Activated T-cell treated with anti-CD3 and anti-CD28 coated beads for 48 hours (primary cell): Measurements from ENCODE around the gene ATP1B2.
"Not testable (repeated sequence)": the region's sequence is repeated elsewhere in the genome, so short reads cannot be mapped to it uniquely, and the experiment has no call there.

Experiments
- DNase-seq: peaks from one replicate; pipeline ENCODE4 v3.0.0-alpha.2; 2020; ENCODE audit warnings: low read depth

ATP1B2 gene

DNA sequence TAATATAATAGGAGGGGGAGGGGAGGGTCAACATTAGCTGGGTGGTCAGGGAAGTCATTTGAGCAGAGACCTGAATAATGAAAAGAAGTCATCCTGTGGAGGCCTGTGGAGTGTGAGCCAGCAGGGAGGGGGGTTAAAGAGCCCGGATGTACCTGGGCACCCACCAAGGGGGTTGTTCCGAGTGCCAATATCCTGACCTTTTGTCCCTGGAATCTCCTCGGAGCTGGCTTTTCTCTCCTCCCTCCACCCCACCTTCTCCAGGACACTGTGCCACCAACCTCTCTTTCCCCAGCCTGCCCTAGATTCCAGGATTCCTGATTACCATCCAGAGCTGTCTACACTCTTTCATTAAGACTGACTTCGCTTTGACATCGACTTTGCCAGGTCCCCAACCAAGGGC lies 14.6 kb upstream of the ATP1B2 start:
- no peak for DNase-seq

DNA sequence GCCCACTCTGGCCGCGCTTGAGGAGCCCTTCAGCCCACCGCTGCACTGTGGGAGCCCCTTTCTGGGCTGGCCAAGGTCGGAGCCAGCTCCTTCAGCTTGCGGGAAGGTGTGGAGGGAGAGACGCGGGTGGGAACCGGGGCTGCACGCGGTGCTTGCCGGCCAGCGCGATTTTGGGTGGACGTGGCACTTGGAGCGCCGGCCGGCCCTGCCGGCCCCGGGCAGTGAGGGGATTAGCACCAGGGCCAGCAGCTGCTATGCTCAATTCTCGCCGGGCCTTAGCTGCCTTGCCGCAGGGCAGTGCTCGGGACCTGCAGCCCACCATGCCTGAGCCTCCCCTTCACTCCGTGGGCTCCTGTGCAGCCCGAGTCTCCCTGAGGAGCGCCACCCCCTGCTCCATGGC lies 9.9 kb upstream of the ATP1B2 start:
- no peak for DNase-seq

DNA sequence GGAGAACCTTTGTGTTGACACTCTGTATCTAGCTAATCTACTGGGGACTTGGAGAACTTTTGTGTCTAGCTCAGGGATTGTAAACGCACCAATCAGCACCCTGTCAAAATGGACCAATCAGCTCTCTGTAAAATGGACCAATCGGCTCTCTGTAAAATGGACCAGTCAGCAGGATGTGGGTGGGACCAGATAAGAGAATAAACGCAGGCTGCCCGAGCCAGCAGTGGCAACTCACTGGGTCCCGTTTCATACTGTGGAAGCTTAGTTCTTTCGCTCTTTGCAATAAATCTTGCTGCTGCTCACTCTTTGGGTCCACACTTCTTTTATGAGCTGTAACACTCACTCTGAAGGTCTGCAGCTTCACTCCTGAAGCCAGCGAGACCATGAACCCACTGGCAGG lies 9.1 kb upstream of the ATP1B2 start:
- DNase-seq, result not testable (repeated sequence)

DNA sequence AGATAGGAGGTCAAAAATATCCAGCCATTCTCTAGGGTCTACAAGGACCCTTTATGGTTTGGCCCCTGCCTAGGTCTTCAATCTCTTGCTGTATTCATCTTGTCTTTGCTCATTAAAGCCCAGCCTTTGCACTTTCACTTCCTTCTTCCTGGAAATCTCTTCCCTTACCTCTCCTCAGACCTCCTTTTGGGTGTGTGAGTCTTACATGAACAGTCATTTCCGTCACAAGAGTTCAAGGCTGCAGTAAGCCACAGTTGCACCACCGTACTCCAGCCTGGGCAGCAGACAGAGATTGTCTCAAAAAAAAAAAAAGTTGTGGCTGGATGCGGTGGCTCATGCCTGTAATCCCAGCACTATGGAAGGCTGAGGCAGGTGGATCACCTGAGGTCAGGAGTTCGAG lies 6.0 kb upstream of the ATP1B2 start:
- DNase-seq, result no peak

DNA sequence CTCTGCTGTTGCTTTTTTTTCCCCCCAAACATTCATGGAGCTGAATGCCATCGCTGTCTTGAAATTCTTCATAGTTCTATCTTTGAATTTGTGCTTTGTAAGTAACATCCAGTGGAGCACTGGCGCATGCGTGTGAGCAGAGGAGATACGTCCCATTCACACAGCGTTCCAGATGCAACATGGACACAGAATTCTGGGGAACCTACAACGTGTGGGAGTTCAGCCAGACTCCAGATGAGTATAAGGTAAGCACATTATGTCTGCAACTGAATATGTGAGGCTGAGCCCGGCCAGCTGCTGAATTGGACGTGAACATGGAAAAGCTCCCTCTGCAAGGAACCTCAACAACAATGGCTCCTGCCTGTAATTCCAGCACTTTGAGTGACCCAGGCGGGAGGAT lies 4.3 kb upstream of the ATP1B2 start:
- DNase-seq, result no peak

DNA sequence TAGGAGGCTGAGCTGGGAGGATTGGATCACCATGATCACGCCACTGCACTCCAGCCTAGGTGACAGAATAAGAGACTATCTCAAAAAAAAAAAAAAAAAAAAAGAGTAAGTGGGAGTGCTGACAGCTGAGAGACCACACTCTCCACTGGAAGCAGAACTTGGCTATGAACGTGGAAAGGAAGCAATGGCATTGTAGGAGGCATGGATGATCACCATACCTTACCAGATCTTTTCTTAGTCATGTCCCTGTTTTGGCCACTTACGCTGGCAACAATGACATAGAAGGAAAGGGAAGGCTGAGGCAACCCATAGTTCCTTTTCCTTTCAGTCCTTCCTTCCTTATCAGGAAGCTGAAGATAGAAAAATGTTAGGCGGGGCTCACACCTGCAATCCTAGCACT lies 3.7 kb upstream of the ATP1B2 start:
- no peak for DNase-seq

DNA sequence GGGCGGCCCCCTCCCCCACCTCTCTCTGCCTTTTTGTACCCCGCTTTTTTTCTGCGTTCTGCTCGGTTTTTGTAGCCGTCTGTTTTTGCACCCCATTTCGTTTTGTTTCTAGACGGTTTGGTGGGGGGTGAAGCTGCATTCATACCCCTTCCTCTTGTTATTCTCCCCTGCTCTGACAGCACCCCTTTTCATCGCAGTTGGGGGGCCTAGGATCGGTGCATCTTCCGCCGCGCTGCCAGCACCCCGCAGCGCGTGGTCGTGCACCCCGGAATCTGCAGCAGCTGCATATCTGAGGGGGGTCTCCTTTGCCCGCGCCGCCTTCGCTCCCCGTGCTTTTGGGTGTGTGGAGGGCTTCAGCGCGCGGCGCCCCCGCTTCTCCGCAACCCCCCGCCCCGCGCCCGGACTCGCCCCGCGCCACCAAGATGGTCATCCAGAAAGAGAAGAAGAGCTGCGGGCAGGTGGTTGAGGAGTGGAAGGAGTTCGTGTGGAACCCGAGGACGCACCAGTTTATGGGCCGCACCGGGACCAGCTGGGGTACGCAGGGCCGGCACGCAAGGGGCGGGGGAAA lies 455 bp downstream of the ATP1B2 start:
- no peak for DNase-seq

DNA sequence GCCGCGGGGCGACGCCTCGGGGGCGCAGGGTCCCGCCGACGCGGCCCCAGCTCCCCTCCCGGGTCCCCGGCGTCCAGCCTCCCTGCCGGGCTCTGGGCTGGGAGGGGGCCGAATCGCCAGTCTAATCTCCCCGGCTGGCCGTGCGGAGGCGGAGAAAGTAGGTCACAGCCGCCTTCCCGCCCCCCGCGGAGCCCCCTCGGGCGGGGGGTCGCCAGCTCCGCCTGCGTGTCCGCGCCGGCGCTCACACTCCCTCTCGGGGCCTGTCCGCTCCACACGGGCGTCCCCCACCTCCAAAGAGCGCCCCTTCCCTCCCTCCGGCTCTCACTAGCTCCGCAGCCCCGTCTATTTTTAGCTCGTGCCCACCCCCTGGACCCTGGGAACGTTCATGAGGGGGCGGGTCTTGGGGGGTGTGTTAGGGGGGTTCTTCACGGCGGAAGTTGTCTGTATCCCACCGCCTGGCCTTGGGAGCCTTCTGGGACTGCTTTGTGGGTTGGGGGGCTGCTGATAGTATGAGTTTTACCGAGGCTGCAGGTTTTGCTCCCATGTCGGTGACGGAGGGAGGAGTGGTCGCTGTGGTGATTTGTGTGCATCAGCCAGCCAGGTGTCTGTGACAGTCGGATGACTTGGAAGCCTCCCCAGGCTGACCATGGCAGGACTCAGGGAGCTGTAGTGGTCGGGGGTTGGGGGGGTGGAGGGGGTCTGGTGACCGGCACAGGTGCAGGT lies 1.1 kb downstream of the ATP1B2 start:
- DNase-seq, result no peak

DNA sequence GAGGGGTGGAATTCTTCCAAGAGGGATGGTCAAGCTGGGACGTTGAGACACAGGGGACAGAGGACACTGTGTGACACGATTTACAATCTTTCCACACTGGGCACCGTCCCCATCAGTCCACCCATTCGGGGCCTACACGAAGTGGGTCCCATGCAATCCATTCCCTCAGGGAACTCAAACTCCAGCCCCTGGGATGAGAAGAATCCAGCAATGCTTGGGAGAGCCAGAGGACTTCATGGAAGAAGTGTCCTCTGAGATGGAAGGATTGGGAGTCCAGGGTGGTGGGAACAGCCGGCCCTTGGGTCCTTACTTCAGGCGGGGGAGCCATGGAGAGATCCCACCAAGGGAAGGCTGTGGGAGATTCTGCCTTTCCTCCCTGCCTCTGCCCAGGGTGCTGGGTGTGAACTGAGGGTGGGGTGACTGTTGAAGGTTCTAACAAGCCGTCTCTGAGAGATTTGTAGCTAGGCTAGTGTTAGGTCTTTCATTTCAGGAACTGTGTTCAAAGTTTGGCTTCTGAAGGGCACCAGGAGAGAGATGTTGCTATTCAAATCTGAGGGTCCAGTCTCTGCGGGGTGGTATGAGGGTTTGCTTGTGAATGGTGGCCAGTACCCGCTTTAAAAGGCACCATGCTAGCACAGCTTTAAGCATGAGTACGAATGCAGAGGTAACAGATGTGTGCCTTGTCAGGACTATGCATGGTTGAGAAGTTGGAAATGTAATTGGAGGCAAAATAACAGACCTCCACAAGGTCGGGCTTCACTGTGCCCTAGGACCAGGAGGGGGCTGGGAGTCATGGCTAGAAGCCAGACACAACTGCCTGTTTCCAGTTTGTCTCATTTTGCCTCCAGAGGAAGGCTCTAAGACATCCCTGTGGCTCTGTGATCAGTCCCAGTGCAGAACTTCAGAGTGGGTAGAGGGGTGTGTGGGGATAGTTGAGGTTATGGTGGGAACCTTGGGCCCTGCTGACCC lies 1.9 kb downstream of the ATP1B2 start:
- no peak for DNase-seq

DNA sequence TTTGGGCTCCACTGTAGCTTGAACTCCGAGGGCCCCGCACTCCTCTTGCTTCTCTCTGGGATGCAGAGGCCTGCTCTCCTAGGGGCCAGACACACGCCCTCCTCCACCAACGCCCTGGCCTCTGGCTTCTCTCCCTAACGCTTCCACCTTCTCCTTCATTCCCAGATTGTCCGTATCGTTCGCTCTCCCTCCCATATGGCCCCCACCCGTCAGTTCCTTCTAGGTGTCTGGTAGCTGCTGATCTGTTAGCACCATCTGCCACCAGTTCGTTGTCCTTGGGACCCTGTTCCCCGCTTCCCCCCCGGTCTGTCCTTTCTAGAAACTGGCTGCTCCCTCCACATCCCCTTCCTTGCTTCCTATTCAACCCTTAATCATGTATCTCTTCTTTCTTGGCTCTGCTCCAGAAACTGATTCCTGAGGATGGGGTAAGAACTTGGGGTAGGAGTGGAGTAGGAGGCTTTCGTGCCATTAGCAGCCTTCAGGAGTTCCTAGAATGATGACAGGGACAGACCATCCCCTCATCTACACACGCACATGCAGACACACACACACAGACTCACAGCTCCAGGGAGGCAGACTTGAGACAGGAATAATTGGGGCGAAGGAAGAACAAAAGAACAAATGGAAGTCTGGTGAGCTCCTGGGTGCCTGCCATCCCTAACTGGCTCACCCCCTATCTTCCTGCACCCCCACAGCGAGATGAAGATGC lies 4.3 kb downstream of the ATP1B2 start:
- DNase-seq, result no peak

DNA sequence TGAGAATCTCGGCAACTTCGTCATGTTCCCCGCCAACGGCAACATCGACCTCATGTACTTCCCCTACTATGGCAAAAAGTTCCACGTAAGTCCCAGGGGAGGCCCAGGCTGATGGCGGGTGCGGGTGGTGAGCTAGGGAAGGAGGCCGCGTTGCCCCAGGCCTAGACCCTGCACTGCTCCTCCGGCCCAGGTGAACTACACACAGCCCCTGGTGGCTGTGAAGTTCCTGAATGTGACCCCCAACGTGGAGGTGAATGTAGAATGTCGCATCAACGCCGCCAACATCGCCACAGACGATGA lies 4.8 kb downstream of the ATP1B2 start:
- DNase-seq, result no peak

DNA sequence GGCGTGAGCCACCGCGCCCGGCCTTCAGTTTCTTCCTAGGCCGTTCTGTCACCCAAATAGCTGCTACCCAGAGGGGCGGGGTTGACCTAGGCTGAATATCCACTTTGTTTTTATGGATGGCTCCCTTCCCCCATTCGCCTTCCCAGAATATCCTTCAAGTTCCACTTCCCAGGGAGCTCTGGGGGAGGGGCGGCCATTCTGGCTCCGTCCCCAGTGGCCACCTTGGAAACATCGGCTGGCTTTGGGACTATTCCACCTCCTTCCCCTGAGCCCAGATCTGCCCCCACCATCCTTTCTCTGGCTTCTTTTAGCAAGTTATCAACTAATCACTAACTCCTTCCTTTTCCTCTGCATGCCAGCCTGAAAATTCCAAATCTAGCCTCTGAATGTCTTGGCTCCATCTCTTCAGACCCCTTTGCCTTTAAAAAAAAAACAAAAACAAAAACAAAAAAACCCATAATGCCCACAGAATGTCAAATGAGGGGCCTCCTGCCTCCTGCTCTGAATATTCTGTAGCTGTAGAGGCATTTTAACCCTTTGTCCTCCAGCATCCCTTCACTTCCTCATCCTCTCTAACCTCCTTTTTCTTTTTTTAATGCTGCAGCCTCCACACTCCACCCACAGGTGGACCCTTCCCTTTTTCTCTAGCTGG lies 6.4 kb downstream of the ATP1B2 start:
- DNase-seq, result no peak

DNA sequence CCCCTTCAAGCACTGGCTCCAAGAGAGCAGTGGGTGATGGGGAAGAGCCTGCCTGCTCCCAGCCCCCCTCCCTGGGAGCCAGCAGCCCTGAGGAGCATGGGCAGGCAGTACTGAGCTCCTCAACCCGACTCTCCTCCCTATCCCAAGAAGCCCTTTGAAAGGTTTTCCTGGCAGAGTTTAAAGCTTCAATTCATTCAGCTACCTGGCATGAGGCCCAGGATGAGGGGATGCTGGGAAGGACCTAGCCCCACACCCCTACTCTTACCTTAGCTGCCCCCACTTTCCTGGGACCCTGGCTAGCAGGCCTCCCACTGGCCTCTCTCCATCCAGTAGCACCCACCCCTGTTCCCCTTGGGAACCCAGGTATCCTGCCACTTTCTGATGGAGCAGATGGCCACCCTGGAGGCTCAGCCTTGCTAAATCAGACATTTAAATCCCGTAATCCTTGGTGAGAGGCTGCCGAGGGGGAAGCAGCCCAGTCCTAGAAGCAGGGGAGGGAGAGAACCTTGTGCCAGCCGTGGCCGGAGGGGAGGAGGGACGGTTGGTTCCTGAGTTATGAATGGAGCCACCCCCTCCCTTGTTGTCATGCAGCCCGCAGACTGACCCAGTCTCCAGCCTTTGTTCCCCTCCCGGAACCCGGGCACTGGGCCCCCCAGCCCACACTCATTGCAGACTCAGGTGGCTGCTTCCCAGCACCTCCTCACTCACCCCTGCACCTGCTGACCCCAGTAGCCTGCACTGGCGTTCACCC lies 17.1 kb downstream of the ATP1B2 start:
- no peak for DNase-seq

DNA sequence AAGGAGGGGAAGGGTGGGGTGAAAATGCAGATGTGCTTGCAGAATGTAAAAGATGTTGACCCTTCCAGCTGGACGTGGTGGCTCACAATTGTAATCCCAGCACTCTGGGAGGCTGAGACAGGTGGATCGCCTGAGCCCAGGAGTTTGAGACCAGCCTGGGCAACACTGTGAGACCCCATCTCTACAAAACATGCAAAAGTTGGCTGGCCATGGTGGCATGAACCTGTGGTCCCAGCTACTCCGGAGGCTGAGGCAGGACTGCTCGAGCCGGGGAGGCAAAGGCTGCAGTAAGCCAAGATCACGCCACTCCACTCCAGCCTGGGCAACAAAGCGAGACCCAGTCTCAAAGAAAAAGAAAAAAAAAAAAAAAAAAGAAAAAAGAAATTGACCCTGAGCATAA lies 17.8 kb downstream of the ATP1B2 start:
- no peak for DNase-seq

DNA sequence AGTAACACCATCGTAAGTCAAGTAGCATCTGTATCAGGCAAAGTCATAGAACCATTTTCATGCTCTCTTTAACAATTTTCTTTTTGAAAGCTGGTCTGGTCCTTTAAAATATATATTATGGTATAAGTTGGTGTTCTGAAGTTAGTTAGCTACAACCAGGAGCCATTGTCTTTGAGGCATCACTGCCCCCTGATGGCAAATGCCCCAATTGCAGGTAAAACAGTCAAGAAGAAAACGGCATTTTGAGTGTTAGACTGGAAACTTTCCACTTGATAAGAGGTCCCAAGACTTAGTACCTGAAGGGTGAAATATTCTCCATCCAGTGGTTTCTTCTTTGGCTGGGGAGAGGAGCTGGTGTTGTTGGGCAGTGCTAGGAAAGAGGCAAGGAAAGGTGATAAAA lies 22.5 kb downstream of the ATP1B2 start:
- DNase-seq, result peak; percentile 35

DNA sequence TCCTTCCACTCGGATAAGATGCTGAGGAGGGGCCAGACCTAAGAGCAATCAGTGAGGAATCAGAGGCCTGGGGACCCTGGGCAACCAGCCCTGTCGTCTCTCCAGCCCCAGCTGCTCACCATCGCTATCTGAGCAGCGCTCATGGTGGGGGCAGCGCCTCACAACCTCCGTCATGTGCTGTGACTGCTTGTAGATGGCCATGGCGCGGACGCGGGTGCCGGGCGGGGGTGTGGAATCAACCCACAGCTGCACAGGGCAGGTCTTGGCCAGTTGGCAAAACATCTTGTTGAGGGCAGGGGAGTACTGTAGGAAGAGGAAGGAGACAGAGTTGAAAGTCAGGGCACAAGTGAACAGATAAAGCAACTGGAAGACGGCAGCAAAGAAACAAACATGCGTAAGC lies 24.2 kb downstream of the ATP1B2 start:
- DNase-seq, result no peak

DNA sequence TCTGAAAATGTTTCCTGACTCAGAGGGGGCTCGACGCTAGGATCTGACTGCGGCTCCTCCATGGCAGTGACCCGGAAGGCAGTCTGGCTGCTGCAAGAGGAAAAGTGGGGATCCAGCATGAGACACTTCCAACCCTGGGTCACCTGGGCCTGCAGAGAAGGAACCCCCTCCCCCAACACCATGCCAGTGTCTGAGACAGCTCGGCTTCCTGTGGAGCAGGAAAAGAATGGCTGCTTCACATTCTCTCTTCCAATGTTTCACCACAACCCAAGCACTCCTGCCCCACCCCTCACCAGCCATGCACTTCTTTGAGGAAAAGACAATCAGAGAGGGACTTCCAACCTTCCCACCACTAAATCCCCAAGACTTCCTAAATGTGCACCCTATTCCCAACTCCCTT lies 25.8 kb downstream of the ATP1B2 start:
- no peak for DNase-seq

DNA sequence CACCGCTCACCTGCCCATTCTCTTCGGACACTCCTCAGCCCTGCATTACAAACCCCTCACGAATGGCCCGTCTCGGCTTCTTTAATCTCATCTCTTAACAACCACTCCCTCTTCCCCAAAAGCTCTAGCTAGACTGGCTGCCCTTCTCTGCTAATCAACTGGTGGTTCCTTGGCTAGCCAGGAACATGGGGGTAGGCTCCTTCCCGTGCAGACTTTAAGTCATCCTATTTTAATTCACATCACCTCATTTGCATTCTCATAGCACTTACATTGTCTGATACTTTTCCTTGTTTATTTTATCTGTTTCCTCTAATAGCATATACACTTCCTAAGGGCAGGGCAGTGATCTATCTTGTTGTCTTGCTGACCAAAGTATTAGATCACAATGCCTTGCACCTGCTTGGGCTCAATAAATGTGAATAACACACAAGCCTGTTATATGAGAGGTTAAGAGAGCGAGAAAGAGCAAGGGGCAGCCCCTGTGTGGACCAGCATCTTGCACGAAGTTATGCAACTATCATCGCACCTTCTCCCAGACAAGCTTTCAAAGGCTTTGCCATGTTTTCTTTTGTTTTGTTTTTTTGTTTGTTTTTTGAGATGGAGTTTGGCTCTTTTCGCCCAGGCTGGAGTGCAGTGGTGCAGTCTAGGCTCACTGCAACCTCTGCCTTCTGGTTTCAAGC lies 26.8 kb downstream of the ATP1B2 start:
- no peak for DNase-seq

DNA sequence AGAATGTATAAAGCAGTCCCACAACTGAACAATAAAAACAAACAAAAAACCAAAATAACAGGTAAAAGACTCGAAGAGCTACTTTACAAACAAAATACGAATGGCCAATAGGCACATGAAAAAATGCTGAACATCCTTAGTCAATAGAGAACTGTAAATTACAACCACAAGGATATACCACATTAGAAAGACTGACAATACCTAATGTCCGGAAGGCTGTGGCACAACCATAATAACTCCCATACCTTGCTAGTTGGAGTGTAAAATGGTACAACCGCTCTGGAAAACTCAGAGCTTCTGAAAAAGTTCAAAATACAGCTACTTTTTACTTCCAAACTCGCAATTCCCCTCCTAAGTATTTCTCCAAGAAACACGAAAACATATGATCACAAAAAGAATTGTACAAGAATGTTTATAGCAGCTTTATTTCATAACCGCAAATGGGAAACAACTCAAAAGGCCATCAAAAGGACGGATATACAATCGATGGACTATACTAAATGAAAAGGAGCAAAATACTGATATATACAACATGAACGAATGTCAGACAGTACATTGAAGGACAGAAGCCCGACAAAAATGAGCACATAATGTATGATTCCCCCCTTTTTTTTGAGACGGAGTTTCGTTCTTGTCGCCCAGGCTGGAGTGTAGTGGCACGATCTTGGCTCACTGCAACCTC lies 34.3 kb downstream of the ATP1B2 start:
- no peak for DNase-seq

DNA sequence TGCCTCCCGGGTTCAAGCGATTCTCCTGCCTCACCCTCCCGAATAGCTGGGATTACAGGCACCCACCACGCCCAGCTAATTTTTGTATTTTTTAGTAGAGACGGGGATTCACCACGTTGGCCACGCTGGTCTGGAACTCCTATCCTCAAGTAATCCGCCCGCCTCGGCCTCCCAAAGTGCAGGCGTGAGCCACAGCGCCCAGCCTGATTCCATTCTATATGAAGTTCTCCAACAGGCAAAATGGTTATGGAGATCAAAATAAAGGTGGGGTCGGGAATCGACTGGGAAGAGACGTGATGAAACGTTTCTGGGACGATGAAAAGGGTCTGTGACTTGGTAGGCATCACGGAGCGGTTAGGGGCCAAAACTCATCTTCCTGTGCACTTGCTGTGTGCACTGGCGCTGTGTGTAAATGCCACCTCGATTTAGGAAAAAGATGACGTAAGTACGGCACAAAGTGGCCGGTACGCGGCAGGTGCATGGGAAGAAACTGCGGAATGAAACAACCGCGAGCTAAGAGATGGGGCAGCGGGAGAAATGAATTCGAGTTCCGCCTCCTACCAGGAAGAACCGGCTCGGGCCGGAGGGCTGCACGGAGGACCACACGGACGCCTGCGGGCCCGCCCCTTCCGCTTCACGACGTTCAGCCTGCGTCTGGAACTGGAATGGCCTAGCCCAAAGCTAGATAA lies 35.0 kb downstream of the ATP1B2 start:
- DNase-seq, result peak; percentile 85
